ENCODE results near the gene EVI5L.
"Not testable (repeated sequence)": the region's sequence is repeated elsewhere in the genome, so short reads cannot be mapped to it uniquely, and the experiment has no call there.

EVI5L gene

DNA sequence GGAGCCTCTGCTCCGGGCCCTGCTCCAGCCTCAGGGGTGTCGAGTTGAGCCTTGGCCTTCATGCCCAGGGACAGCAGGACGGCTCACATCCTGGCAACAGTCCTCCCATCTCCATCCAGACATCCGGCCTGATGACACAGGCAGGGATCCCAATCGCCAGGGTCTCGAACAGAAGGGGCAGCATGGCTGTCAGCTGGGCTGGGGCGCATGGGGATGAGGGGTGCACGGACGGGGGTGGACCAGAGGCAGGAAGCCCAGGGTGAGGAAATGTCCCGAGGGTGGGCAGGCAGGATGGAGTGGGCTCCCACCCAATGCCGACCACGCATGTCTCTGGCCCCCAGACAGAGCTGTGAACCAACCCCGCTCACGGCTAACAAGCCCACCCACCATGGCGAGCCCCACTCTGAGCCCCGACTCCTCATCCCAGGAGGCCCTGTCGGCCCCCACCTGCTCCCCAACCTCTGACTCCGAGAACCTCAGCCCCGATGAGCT, 16.2 kb downstream of the EVI5L start:
- no peak for DNase-seq (ENCODE audit: low spot score)

- DNase-seq (ENCODE audit: low spot score): no peak
Measured at GRCh38 chr19:7847664-7848063, 17.6 kb downstream of the EVI5L start.

- no peak for DNase-seq (ENCODE audit: low spot score)
Measured at GRCh38 chr19:7848779-7849457, 18.9 kb downstream of the EVI5L start.

DNA sequence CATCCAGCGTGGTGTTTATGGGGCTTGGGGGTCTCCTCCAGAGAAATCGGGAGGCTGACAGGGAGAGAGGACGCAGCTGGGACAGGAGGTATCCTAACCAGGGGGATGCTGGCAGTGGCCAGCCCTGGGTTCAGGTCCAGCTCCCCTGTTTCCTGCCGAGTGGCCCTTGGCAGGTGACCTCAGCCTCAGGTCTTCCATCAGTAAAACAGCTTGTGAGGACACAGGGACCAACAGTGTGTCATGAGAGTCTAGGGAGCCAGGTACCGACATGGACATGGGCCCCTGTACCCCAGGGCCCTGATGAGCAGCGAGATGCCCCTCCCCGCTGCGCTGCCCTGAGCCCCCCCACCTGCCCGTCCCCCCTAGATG, 19.6 kb downstream of the EVI5L start:
- DNase-seq (ENCODE audit: low spot score): no peak

GRCh38 chr19:7850000-7850813, 20.2 kb downstream of the EVI5L start:
- no peak for DNase-seq (ENCODE audit: low spot score)

- DNase-seq (ENCODE audit: low spot score): no peak
Measured at GRCh38 chr19:7850945-7851622, 21.1 kb downstream of the EVI5L start.

DNA sequence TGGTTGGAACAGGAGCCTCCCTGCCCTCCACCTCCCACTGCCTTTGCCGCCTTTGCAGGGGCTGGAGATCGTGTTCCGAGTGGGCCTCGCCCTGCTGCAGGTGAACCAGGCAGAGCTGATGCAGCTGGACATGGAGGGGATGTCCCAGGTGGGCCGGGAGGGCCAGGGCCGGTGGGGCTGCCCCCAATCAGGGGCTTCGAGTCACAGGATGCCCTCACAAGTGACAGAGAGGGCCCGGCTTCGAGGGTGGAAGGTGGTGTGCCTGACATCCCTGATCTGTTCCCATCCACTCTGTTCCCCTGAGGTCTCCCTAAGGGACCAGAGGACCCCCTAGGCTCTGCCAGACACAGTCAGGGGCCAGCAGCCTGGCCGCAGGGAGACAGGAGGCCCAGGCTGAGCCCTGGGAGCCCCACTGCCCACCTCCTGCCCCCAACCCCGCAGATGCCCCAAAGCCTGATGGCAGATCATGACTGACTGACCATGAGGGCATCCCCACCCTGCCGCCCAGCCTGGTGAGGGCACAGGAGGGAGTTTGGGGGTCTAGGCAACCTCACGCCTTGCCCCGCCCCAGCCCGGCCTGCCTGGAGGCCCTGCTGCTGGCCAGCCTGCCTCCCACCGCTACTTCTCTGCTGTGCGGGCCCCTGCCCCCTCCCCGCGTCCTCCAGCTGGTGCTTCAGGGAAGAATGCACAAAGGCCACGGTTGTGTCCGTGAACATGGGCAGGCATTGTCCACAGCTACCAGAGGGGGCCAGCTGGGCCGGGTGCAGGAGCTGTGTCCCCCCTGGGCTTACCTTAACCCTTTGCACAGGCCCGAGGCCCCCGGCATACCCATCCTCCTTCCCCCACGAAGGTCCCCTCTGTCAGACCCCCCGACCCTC, 21.8 kb downstream of the EVI5L start:
- no peak for DNase-seq (ENCODE audit: low spot score)

GRCh38 chr19:7852851-7853769, 23.1 kb downstream of the EVI5L start:
- DNase-seq (ENCODE audit: low spot score): peak; percentile 91

GRCh38 chr19:7853770-7854128, 23.7 kb downstream of the EVI5L start:
- DNase-seq (ENCODE audit: low spot score): no peak

DNA sequence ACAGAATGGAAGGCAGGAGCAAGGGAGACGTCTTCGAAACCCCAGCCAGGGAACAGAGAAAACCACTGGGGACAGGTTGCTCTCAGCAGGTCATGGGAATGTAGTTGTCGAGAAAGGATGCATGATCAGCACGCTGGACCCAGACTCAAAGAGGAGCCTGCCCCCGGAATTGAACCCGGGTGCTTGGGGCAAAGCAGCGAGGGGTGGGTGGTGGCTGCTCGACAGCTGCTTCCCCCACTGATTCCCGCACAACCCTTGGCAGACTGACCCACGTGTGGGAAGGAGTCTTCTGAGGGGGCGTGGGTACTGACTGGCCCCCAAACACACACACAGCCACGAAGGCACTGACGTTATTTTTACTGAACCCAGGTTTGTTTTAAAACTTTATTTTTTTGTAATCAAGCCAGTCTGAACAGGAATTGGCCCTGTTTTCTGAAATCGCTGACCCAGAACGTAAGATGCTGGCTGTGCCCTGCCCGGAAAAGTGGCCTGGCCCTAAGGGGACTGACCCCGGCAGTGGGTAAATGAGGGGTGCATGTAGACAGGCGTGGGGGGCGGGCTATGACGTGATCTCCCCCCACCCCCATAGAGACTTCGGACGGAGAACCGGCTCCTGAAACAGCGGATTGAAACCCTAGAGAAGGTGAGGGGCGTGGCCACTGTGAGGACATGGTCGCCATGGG, 25.5 kb downstream of the EVI5L start:
- DNase-seq (ENCODE audit: low spot score): no peak

GRCh38 chr19:7856109-7856591, 26.1 kb downstream of the EVI5L start:
- DNase-seq (ENCODE audit: low spot score): no peak

DNA sequence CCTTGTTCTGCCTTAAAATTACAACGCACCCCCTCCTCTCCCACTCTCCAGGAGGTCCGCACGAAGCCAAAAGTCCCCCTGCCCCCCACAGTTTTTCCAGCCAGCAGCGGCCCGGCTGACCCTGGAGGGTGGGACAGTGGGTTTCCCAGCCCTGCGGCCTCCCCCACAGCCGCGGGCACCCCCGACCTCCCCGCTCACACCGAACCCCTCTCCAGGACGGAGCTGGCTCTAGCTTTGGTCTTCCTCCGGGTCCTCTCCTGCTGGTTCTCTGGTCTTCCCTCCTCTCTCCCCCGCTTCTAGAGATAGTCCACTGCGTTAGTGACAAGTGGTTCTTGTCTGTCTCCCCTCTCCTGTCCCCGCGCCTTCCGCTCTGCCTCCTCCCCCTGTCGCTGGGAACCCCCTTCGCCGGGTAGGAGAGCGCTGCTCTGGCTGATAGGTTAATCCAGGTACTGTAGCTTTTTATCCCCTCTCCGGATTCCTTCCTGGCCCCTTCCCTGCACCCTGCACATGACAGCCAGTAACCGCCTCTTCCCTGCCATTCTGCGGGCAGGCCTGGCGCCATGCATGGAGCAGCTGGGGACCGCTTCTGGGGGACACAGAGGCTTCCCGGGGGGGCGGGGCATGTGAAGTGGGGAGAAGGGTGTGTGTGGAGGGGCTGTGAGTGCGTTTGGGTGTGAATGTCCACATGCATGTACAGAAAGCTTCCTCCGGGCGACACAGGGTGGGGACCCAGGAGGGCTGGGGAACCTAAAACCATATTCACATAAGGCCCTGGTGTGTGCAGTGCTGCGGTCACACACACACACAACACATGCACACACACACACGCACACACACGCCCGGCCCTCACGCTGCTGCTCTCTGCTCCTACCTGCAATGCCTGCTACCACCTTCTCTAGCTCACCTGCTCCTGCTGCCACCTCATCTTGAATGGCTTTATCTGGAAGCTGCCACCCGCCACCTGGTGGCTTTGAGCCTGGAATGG, 27.0 kb downstream of the EVI5L start:
- DNase-seq (ENCODE audit: low spot score): no peak

- no peak for DNase-seq (ENCODE audit: low spot score)
Measured at GRCh38 chr19:7857727-7858108, 27.7 kb downstream of the EVI5L start.

- no peak for DNase-seq (ENCODE audit: low spot score)
Measured at GRCh38 chr19:7858109-7858770, 28.2 kb downstream of the EVI5L start.

- not testable (repeated sequence) for DNase-seq (ENCODE audit: low spot score)
Measured at GRCh38 chr19:7859087-7859486, 29.1 kb downstream of the EVI5L start.

DNA sequence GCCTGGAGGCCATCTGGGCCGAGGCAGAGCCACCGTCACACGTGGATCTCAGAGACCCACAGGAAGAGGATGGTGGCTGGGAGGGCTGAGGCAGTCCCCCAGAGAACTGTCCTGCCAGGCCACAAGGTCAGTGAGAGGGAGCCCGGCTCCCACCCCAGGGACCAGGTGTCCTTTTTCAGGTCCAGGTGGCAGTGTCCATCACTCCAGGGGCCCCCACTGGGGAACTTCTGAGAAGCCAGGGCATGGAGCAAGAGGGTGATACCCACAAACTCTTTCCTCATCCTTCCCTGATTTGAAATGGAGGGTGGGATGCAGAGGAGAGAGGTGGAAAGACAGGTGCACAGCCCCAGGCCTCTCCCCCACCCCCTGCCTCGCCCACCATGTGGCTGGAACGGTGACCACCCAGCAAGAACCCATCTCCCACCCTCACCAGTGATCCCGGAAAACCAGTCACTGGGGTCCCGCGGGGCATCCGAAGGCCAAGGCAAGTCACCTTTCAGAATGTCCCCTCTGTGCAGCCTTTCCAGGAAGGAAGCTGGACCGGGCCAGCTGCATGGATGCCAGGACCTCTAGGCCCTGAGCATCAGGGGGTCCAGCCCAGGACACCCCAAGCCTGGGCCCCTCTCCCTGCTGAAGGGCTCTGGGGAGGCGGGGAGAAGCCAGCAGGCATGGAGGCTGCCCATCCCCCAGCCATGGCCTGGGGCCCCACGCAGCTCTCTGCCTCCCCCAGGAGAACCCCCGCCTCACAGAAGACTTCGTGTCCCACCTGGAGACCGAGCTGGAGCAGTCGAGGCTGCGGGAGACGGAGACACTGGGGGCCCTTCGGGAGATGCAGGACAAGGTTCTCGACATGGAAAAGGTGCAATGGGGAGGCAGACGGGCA, 30.1 kb downstream of the EVI5L start:
- DNase-seq (ENCODE audit: low spot score): no peak

Measured in GM03348 (cell line).